ENCODE results near the gene HSPB7.

- TF ChIP-seq, protein P1, sequence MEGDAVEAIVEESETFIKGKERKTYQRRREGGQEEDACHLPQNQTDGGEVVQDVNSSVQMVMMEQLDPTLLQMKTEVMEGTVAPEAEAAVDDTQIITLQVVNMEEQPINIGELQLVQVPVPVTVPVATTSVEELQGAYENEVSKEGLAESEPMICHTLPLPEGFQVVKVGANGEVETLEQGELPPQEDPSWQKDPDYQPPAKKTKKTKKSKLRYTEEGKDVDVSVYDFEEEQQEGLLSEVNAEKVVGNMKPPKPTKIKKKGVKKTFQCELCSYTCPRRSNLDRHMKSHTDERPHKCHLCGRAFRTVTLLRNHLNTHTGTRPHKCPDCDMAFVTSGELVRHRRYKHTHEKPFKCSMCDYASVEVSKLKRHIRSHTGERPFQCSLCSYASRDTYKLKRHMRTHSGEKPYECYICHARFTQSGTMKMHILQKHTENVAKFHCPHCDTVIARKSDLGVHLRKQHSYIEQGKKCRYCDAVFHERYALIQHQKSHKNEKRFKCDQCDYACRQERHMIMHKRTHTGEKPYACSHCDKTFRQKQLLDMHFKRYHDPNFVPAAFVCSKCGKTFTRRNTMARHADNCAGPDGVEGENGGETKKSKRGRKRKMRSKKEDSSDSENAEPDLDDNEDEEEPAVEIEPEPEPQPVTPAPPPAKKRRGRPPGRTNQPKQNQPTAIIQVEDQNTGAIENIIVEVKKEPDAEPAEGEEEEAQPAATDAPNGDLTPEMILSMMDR (IDR thresholded peaks at IDR 0.05): no peak
- TF ChIP-seq POLR2A (IDR thresholded peaks at IDR 0.05): no peak
Observed at GRCh38 chr1:15981679-15982078, 36.2 kb downstream of the HSPB7 start.

Measured in esophagus squamous epithelium (tissue), 4 donors.